WTC11 (cell line): ENCODE results near the gene SGMS1. TPM values are rescaled to one million over a fixed set of nuclear protein-coding genes. Genes with fewer than 3 reads are reported as not detected.

ENCODE experiments used
- ATAC-seq: fragments of 200-7000 bp; cut with Tn5 transposase; 2 replicates; pipeline ENCODE4 v1.10.0; 2021; ENCODE audit warnings: mild to moderate bottlenecking, moderate library complexity
- CTCF ChIA-PET: fragments of 300-600 bp; sonication (Branson Sonifier 250); formaldehyde crosslinking; loops from one replicate; lab custom pipeline; 2021; ENCODE audit warnings: antibody characterized with exemption; lab: Charles Lee
- POLR2A ChIA-PET: fragments of 350-600 bp; sonication (Branson Sonifier 250); formaldehyde crosslinking; loops from one replicate; lab custom pipeline; 2021; ENCODE audit warnings: antibody characterized with exemption; lab: Charles Lee
- DNase-seq: peaks from one replicate; pipeline ENCODE4 v3.0.0; 2021; ENCODE audit warnings: low spot score
- H3K27ac Mint-ChIP-seq: 2 replicates; pipeline ENCODE4 v1.8.0; 2021; ENCODE audit warnings: mixed read lengths
- H3K27me3 Mint-ChIP-seq: 2 replicates; pipeline ENCODE4 v1.8.0; 2021; ENCODE audit warnings: low read depth, mild to moderate bottlenecking, moderate library complexity, mixed read lengths
- H3K36me3 Mint-ChIP-seq: 2 replicates; pipeline ENCODE4 v1.8.0; 2021; ENCODE audit warnings: mixed read lengths
- H3K4me1 Mint-ChIP-seq: 2 replicates; pipeline ENCODE4 v1.8.0; 2022; ENCODE audit warnings: mixed read lengths
- H3K4me3 Mint-ChIP-seq: 2 replicates; pipeline ENCODE4 v1.8.0; 2021; ENCODE audit warnings: mild to moderate bottlenecking, moderate library complexity, mixed read lengths
- H3K9me3 Mint-ChIP-seq: 2 replicates; pipeline ENCODE4 v1.8.0; 2021; ENCODE audit warnings: mixed read lengths
- ARID4B ChIP-seq: sonication (generic); formaldehyde crosslinking; IDR thresholded peaks from 2 replicates; pipeline ENCODE4 v1.8.0; 2023; ENCODE audit warnings: missing genetic modification reagents, mild to moderate bottlenecking, borderline replicate concordance
- CBFB ChIP-seq: sonication (generic); formaldehyde crosslinking; IDR thresholded peaks from 2 replicates; pipeline ENCODE4 v1.8.1; 2022; ENCODE audit warnings: mild to moderate bottlenecking, low read depth, missing genetic modification reagents
- E2F1 ChIP-seq: sonication (generic); formaldehyde crosslinking; IDR thresholded peaks from 2 replicates; pipeline ENCODE4 v1.8.0; 2022; ENCODE audit warnings: mild to moderate bottlenecking, missing genetic modification reagents
- ELF4 ChIP-seq: sonication (generic); formaldehyde crosslinking; IDR thresholded peaks from 2 replicates; pipeline ENCODE4 v1.8.1; 2022; ENCODE audit warnings: low read depth, mild to moderate bottlenecking, moderate library complexity, missing genetic modification reagents
- EMX1 ChIP-seq: fragments of 250-450 bp; sonication (Bioruptor Pico); IDR thresholded peaks from 2 replicates; pipeline ENCODE4 v1.8.0; 2021; ENCODE audit warnings: mild to moderate bottlenecking
- ESRRA ChIP-seq: sonication (generic); formaldehyde crosslinking; IDR thresholded peaks from 2 replicates; pipeline ENCODE4 v1.8.1; 2022; ENCODE audit warnings: mild to moderate bottlenecking, missing genetic modification reagents, borderline replicate concordance
- IRF2 ChIP-seq: sonication (generic); formaldehyde crosslinking; IDR thresholded peaks from 2 replicates; pipeline ENCODE4 v1.8.0; 2022; ENCODE audit warnings: low read depth, missing genetic modification reagents, borderline replicate concordance
- KAT7 ChIP-seq: sonication (generic); formaldehyde crosslinking; IDR thresholded peaks from 2 replicates; pipeline ENCODE4 v1.8.1; 2023; ENCODE audit warnings: missing genetic modification reagents, mild to moderate bottlenecking, borderline replicate concordance
- NFE2L1 ChIP-seq: sonication (generic); formaldehyde crosslinking; IDR thresholded peaks from 2 replicates; pipeline ENCODE4 v1.8.1; 2023; ENCODE audit warnings: missing genetic modification reagents
- NR1H2 ChIP-seq: sonication (generic); formaldehyde crosslinking; IDR thresholded peaks from 2 replicates; pipeline ENCODE4 v1.9.0; 2021; ENCODE audit warnings: mild to moderate bottlenecking, moderate library complexity, missing genetic modification reagents
- TCF7 ChIP-seq: sonication (generic); formaldehyde crosslinking; IDR thresholded peaks from 2 replicates; pipeline ENCODE4 v1.8.0; 2022; ENCODE audit warnings: mild to moderate bottlenecking, low read depth, missing genetic modification reagents, moderate library complexity
- TEAD1 ChIP-seq: sonication (generic); formaldehyde crosslinking; IDR thresholded peaks from 2 replicates; pipeline ENCODE4 v1.8.0; 2022; ENCODE audit warnings: mild to moderate bottlenecking, missing genetic modification reagents
- TP53 ChIP-seq: sonication (generic); formaldehyde crosslinking; IDR thresholded peaks from 2 replicates; pipeline ENCODE4 v1.8.1; 2023; ENCODE audit warnings: mild to moderate bottlenecking, missing genetic modification reagents
- USF1 ChIP-seq: sonication (generic); formaldehyde crosslinking; IDR thresholded peaks from 2 replicates; pipeline ENCODE4 v1.8.0; 2022; ENCODE audit warnings: mild to moderate bottlenecking, missing genetic modification reagents
- ZNF219 ChIP-seq: sonication (generic); formaldehyde crosslinking; IDR thresholded peaks from 2 replicates; pipeline ENCODE4 v1.8.0; 2023; ENCODE audit warnings: missing genetic modification reagents, mild to moderate bottlenecking, borderline replicate concordance
- total RNA-seq: library from RNA; stranded (reverse); gene quantifications from 3 replicates; pipeline ENCODE4 v1.2.3, GENCODE V29; 2021
- TF ChIP-seq, protein P1 (sequence below): sonication (generic); formaldehyde crosslinking; IDR thresholded peaks from 2 replicates; pipeline ENCODE4 v1.8.0; 2022; ENCODE audit warnings: missing genetic modification reagents
- TF ChIP-seq, protein P2 (sequence below): sonication (generic); formaldehyde crosslinking; IDR thresholded peaks from 2 replicates; pipeline ENCODE4 v1.8.1; 2022; ENCODE audit warnings: low read depth, missing genetic modification reagents, borderline replicate concordance
- TF ChIP-seq, protein P3 (sequence below): fragments of 250-450 bp; sonication (Bioruptor Pico); IDR thresholded peaks from 2 replicates; pipeline ENCODE4 v2.1.2; 2022; ENCODE audit warnings: mild to moderate bottlenecking, moderate library complexity
- TF ChIP-seq, protein P4 (sequence below): sonication (generic); formaldehyde crosslinking; IDR thresholded peaks from 2 replicates; pipeline ENCODE4 v1.8.1; 2023; ENCODE audit warnings: mild to moderate bottlenecking, missing genetic modification reagents
- TF ChIP-seq, protein P5 (sequence below): sonication (generic); formaldehyde crosslinking; IDR thresholded peaks from 2 replicates; pipeline ENCODE4 v1.8.1; 2022; ENCODE audit warnings: mild to moderate bottlenecking, moderate library complexity, missing genetic modification reagents

The SGMS1 gene
- total RNA-seq, 1 experiment from 2014 or later = 13.2 TPM

- no peaks in the 10 kb centered on the region for H3K27me3 Mint-ChIP-seq
- H3K4me3 Mint-ChIP-seq = no peak overlapping the region
- peaks cover 46% of the 10 kb centered on the region for H3K4me1 Mint-ChIP-seq
- no peak for DNase-seq
- ChIA-PET CTCF (no interaction called here), POLR2A (no interaction called here)
- TF ChIP-seq NFE2L1 (CRISPR knock-in tag) (no peak), ESRRA (no peak), E2F1 (CRISPR knock-in tag) (no peak), IRF2 (CRISPR knock-in tag) (no peak), CBFB (CRISPR knock-in tag) (no peak), EMX1 (CRISPR knock-in tag) (no peak), TP53 (CRISPR knock-in tag) (no peak), NR1H2 (CRISPR knock-in tag) (no peak), TEAD1 (CRISPR knock-in tag) (no peak), ARID4B (CRISPR knock-in tag) (no peak)
- TF ChIP-seq, protein P1, sequence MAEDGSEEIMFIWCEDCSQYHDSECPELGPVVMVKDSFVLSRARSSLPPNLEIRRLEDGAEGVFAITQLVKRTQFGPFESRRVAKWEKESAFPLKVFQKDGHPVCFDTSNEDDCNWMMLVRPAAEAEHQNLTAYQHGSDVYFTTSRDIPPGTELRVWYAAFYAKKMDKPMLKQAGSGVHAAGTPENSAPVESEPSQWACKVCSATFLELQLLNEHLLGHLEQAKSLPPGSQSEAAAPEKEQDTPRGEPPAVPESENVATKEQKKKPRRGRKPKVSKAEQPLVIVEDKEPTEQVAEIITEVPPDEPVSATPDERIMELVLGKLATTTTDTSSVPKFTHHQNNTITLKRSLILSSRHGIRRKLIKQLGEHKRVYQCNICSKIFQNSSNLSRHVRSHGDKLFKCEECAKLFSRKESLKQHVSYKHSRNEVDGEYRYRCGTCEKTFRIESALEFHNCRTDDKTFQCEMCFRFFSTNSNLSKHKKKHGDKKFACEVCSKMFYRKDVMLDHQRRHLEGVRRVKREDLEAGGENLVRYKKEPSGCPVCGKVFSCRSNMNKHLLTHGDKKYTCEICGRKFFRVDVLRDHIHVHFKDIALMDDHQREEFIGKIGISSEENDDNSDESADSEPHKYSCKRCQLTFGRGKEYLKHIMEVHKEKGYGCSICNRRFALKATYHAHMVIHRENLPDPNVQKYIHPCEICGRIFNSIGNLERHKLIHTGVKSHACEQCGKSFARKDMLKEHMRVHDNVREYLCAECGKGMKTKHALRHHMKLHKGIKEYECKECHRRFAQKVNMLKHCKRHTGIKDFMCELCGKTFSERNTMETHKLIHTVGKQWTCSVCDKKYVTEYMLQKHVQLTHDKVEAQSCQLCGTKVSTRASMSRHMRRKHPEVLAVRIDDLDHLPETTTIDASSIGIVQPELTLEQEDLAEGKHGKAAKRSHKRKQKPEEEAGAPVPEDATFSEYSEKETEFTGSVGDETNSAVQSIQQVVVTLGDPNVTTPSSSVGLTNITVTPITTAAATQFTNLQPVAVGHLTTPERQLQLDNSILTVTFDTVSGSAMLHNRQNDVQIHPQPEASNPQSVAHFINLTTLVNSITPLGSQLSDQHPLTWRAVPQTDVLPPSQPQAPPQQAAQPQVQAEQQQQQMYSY (CRISPR knock-in tag) = no peak
- TF ChIP-seq, protein P2, sequence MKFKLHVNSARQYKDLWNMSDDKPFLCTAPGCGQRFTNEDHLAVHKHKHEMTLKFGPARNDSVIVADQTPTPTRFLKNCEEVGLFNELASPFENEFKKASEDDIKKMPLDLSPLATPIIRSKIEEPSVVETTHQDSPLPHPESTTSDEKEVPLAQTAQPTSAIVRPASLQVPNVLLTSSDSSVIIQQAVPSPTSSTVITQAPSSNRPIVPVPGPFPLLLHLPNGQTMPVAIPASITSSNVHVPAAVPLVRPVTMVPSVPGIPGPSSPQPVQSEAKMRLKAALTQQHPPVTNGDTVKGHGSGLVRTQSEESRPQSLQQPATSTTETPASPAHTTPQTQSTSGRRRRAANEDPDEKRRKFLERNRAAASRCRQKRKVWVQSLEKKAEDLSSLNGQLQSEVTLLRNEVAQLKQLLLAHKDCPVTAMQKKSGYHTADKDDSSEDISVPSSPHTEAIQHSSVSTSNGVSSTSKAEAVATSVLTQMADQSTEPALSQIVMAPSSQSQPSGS (CRISPR knock-in tag) = no peak
- TF ChIP-seq, protein P3, sequence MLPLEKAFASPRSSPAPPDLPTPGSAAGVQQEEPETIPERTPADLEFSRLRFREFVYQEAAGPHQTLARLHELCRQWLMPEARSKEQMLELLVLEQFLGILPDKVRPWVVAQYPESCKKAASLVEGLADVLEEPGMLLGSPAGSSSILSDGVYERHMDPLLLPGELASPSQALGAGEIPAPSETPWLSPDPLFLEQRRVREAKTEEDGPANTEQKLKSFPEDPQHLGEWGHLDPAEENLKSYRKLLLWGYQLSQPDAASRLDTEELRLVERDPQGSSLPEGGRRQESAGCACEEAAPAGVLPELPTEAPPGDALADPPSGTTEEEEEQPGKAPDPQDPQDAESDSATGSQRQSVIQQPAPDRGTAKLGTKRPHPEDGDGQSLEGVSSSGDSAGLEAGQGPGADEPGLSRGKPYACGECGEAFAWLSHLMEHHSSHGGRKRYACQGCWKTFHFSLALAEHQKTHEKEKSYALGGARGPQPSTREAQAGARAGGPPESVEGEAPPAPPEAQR (CRISPR knock-in tag) = no peak
- H3K36me3 Mint-ChIP-seq = no peaks in the 10 kb centered on the region
- no peaks in the 10 kb centered on the region for H3K9me3 Mint-ChIP-seq
- H3K27ac Mint-ChIP-seq = 0 out of 2 replicates have a peak overlapping the region, but pooled peaks have one; percentile 80
- no peak for ATAC-seq
These were observed 97.6 kb downstream of the SGMS1 start for GRCh38 chr10:50526185-50526584.

GRCh38 chr10:50523357-50523756, 100.4 kb downstream of the SGMS1 start:
- TF ChIP-seq TCF7 (CRISPR knock-in tag) = no peak
- no peak for TF ChIP-seq KAT7 (CRISPR knock-in tag)
- no peak for TF ChIP-seq ZNF219 (CRISPR knock-in tag)
- TF ChIP-seq, protein P4, sequence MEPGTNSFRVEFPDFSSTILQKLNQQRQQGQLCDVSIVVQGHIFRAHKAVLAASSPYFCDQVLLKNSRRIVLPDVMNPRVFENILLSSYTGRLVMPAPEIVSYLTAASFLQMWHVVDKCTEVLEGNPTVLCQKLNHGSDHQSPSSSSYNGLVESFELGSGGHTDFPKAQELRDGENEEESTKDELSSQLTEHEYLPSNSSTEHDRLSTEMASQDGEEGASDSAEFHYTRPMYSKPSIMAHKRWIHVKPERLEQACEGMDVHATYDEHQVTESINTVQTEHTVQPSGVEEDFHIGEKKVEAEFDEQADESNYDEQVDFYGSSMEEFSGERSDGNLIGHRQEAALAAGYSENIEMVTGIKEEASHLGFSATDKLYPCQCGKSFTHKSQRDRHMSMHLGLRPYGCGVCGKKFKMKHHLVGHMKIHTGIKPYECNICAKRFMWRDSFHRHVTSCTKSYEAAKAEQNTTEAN (CRISPR knock-in tag) = no peak
- TF ChIP-seq ELF4 = no peak
- TF ChIP-seq, protein P5, sequence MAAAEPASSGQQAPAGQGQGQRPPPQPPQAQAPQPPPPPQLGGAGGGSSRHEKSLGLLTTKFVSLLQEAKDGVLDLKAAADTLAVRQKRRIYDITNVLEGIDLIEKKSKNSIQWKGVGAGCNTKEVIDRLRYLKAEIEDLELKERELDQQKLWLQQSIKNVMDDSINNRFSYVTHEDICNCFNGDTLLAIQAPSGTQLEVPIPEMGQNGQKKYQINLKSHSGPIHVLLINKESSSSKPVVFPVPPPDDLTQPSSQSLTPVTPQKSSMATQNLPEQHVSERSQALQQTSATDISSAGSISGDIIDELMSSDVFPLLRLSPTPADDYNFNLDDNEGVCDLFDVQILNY (CRISPR knock-in tag) = no peak
- TF ChIP-seq USF1 (CRISPR knock-in tag) = no peak
- TF ChIP-seq, all 79 proteins: peak for 0
- POLR2A ChIA-PET = interaction anchor here (1.0 kb wide), 1 partner anchor 17 kb away, joined by 3 read pairs; no protein-coding TSS in a partner anchor
- Mint-ChIP-seq H3K4me1 (peaks cover 44% of the 10 kb centered on the region), H3K9me3 (no peaks in the 10 kb centered on the region), H3K36me3 (no peaks in the 10 kb centered on the region), H3K27ac (peak overlapping the region; percentile 73; the same call in 1 of the 2 replicates), H3K27me3 (no peaks in the 10 kb centered on the region), H3K4me3 (peak overlapping the region; percentile 16; the same call in 1 of the 2 replicates)
- CTCF ChIA-PET = no interaction called here
- DNase-seq = no peak
- no peak for ATAC-seq
